WTC11 (cell line): Measurements from ENCODE around the gene PFDN5. TPM values are rescaled to one million over a fixed set of nuclear protein-coding genes. Genes with fewer than 3 reads are reported as not detected.

Source experiments
- ATAC-seq: fragments of 200-7000 bp; cut with Tn5 transposase; 2 replicates; pipeline ENCODE4 v1.10.0; 2021; ENCODE audit warnings: mild to moderate bottlenecking, moderate library complexity
- CTCF ChIA-PET: fragments of 300-600 bp; sonication (Branson Sonifier 250); formaldehyde crosslinking; loops from one replicate; lab custom pipeline; 2021; ENCODE audit warnings: antibody characterized with exemption; lab: Charles Lee
- POLR2A ChIA-PET: fragments of 350-600 bp; sonication (Branson Sonifier 250); formaldehyde crosslinking; loops from one replicate; lab custom pipeline; 2021; ENCODE audit warnings: antibody characterized with exemption; lab: Charles Lee
- DNase-seq: peaks from one replicate; pipeline ENCODE4 v3.0.0; 2021; ENCODE audit warnings: low spot score
- H3K27ac Mint-ChIP-seq: 2 replicates; pipeline ENCODE4 v1.8.0; 2021; ENCODE audit warnings: mixed read lengths
- H3K27me3 Mint-ChIP-seq: 2 replicates; pipeline ENCODE4 v1.8.0; 2021; ENCODE audit warnings: low read depth, mild to moderate bottlenecking, moderate library complexity, mixed read lengths
- H3K36me3 Mint-ChIP-seq: 2 replicates; pipeline ENCODE4 v1.8.0; 2021; ENCODE audit warnings: mixed read lengths
- H3K4me1 Mint-ChIP-seq: 2 replicates; pipeline ENCODE4 v1.8.0; 2022; ENCODE audit warnings: mixed read lengths
- H3K4me3 Mint-ChIP-seq: 2 replicates; pipeline ENCODE4 v1.8.0; 2021; ENCODE audit warnings: mild to moderate bottlenecking, moderate library complexity, mixed read lengths
- H3K9me3 Mint-ChIP-seq: 2 replicates; pipeline ENCODE4 v1.8.0; 2021; ENCODE audit warnings: mixed read lengths
- ESRRA ChIP-seq: sonication (generic); formaldehyde crosslinking; IDR thresholded peaks from 2 replicates; pipeline ENCODE4 v1.8.1; 2022; ENCODE audit warnings: mild to moderate bottlenecking, missing genetic modification reagents, borderline replicate concordance
- GTF2I ChIP-seq: fragments of 250-450 bp; sonication (Bioruptor Pico); conservative IDR thresholded peaks from 2 replicates; pipeline ENCODE4 v1.4.0; 2021; ENCODE audit warnings: mild to moderate bottlenecking
- JUN ChIP-seq: sonication (generic); formaldehyde crosslinking; IDR thresholded peaks from 2 replicates; pipeline ENCODE4 v1.8.0; 2023; ENCODE audit warnings: mild to moderate bottlenecking, missing genetic modification reagents
- KAT7 ChIP-seq: sonication (generic); formaldehyde crosslinking; IDR thresholded peaks from 2 replicates; pipeline ENCODE4 v1.8.1; 2023; ENCODE audit warnings: missing genetic modification reagents, mild to moderate bottlenecking, borderline replicate concordance
- MXD4 ChIP-seq: fragments of 250-450 bp; sonication (Bioruptor Pico); IDR thresholded peaks from 2 replicates; pipeline ENCODE4 v1.8.0; 2021; ENCODE audit warnings: mild to moderate bottlenecking, moderate library complexity, borderline replicate concordance
- SMAD3 ChIP-seq: sonication (generic); formaldehyde crosslinking; IDR thresholded peaks from 2 replicates; pipeline ENCODE4 v1.8.0; 2022; ENCODE audit warnings: missing genetic modification reagents, mild to moderate bottlenecking, borderline replicate concordance
- TCF7 ChIP-seq: sonication (generic); formaldehyde crosslinking; IDR thresholded peaks from 2 replicates; pipeline ENCODE4 v1.8.0; 2022; ENCODE audit warnings: mild to moderate bottlenecking, low read depth, missing genetic modification reagents, moderate library complexity
- TP53 ChIP-seq: sonication (generic); formaldehyde crosslinking; IDR thresholded peaks from 2 replicates; pipeline ENCODE4 v1.8.1; 2023; ENCODE audit warnings: mild to moderate bottlenecking, missing genetic modification reagents
- ZBTB21 ChIP-seq: sonication (generic); formaldehyde crosslinking; IDR thresholded peaks from 2 replicates; pipeline ENCODE4 v1.8.1; 2023; ENCODE audit warnings: mild to moderate bottlenecking, missing genetic modification reagents, borderline replicate concordance
- ZNF219 ChIP-seq: sonication (generic); formaldehyde crosslinking; IDR thresholded peaks from 2 replicates; pipeline ENCODE4 v1.8.0; 2023; ENCODE audit warnings: missing genetic modification reagents, mild to moderate bottlenecking, borderline replicate concordance
- ZNF317 ChIP-seq: sonication (generic); formaldehyde crosslinking; IDR thresholded peaks from 2 replicates; pipeline ENCODE4 v1.8.1; 2023; ENCODE audit warnings: low read depth, mild to moderate bottlenecking, moderate library complexity, missing genetic modification reagents, borderline replicate concordance
- ZNF396 ChIP-seq: fragments of 250-450 bp; sonication (Bioruptor Pico); IDR thresholded peaks from 2 replicates; pipeline ENCODE4 v1.8.0; 2021; ENCODE audit warnings: mild to moderate bottlenecking, moderate library complexity, borderline replicate concordance
- total RNA-seq: library from RNA; stranded (reverse); gene quantifications from 3 replicates; pipeline ENCODE4 v1.2.3, GENCODE V29; 2021
- TF ChIP-seq, protein P1 (sequence below): sonication (generic); formaldehyde crosslinking; IDR thresholded peaks from 2 replicates; pipeline ENCODE4 v1.8.1; 2023; ENCODE audit warnings: mild to moderate bottlenecking, missing genetic modification reagents
- TF ChIP-seq, protein P2 (sequence below): sonication (generic); formaldehyde crosslinking; IDR thresholded peaks from 2 replicates; pipeline ENCODE4 v1.8.1; 2023; ENCODE audit warnings: mild to moderate bottlenecking, moderate library complexity, missing genetic modification reagents
- TF ChIP-seq, protein P3 (sequence below): fragments of 250-450 bp; sonication (Bioruptor Pico); IDR thresholded peaks from 2 replicates; pipeline ENCODE4 v1.9.0; 2021; ENCODE audit warnings: mild to moderate bottlenecking
- TF ChIP-seq, protein P4 (sequence below): sonication (generic); formaldehyde crosslinking; IDR thresholded peaks from 2 replicates; pipeline ENCODE4 v1.8.0; 2022; ENCODE audit warnings: mild to moderate bottlenecking, missing genetic modification reagents
- TF ChIP-seq, protein P5 (sequence below): fragments of 250-450 bp; sonication (Bioruptor Pico); IDR thresholded peaks from 2 replicates; pipeline ENCODE4 v1.9.0; 2021; ENCODE audit warnings: moderate library complexity, mild to moderate bottlenecking, inconsistent platforms, borderline replicate concordance
- TF ChIP-seq, protein P6 (sequence below): sonication (generic); formaldehyde crosslinking; IDR thresholded peaks from 2 replicates; pipeline ENCODE4 v1.8.0; 2022; ENCODE audit warnings: mild to moderate bottlenecking, missing genetic modification reagents

The PFDN5 gene
- total RNA-seq, 1 experiment from 2014 or later = 263 TPM

DNA sequence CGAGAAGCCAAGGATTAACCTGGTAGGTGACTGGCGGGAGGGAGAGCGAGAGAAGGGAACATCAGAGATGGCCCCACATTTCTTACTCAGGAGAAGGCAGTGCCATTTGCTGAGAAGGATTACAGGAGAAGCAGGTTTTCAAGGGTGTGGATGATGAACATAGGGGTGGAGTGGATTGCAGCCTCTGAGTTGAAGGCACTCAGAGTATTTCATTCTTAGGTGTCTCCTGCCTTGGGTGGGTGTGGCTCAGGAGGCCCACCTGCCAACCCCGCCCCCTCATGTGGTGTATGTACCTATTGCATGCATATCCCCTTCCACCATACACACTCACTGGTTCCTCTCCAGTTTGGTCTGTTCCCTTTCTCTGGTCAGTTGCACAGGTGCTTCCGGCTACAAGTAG is 20.9 kb upstream of the PFDN5 start:
- no peak for DNase-seq
- TF ChIP-seq KAT7 (CRISPR knock-in tag) = no peak
- no peak for TF ChIP-seq ZBTB21 (CRISPR knock-in tag)
- TF ChIP-seq ESRRA (CRISPR knock-in tag) = no peak
- TF ChIP-seq ZNF396 = no peak
- TF ChIP-seq, protein P1, sequence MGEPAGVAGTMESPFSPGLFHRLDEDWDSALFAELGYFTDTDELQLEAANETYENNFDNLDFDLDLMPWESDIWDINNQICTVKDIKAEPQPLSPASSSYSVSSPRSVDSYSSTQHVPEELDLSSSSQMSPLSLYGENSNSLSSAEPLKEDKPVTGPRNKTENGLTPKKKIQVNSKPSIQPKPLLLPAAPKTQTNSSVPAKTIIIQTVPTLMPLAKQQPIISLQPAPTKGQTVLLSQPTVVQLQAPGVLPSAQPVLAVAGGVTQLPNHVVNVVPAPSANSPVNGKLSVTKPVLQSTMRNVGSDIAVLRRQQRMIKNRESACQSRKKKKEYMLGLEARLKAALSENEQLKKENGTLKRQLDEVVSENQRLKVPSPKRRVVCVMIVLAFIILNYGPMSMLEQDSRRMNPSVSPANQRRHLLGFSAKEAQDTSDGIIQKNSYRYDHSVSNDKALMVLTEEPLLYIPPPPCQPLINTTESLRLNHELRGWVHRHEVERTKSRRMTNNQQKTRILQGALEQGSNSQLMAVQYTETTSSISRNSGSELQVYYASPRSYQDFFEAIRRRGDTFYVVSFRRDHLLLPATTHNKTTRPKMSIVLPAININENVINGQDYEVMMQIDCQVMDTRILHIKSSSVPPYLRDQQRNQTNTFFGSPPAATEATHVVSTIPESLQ (CRISPR knock-in tag) = no peak
- TF ChIP-seq, protein P2, sequence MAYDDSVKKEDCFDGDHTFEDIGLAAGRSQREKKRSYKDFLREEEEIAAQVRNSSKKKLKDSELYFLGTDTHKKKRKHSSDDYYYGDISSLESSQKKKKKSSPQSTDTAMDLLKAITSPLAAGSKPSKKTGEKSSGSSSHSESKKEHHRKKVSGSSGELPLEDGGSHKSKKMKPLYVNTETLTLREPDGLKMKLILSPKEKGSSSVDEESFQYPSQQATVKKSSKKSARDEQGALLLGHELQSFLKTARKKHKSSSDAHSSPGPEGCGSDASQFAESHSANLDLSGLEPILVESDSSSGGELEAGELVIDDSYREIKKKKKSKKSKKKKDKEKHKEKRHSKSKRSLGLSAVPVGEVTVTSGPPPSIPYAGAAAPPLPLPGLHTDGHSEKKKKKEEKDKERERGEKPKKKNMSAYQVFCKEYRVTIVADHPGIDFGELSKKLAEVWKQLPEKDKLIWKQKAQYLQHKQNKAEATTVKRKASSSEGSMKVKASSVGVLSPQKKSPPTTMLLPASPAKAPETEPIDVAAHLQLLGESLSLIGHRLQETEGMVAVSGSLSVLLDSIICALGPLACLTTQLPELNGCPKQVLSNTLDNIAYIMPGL (CRISPR knock-in tag) = no peak
- no peak for TF ChIP-seq MXD4 (CRISPR knock-in tag)
- no peak for TF ChIP-seq TCF7
- TF ChIP-seq, protein P3, sequence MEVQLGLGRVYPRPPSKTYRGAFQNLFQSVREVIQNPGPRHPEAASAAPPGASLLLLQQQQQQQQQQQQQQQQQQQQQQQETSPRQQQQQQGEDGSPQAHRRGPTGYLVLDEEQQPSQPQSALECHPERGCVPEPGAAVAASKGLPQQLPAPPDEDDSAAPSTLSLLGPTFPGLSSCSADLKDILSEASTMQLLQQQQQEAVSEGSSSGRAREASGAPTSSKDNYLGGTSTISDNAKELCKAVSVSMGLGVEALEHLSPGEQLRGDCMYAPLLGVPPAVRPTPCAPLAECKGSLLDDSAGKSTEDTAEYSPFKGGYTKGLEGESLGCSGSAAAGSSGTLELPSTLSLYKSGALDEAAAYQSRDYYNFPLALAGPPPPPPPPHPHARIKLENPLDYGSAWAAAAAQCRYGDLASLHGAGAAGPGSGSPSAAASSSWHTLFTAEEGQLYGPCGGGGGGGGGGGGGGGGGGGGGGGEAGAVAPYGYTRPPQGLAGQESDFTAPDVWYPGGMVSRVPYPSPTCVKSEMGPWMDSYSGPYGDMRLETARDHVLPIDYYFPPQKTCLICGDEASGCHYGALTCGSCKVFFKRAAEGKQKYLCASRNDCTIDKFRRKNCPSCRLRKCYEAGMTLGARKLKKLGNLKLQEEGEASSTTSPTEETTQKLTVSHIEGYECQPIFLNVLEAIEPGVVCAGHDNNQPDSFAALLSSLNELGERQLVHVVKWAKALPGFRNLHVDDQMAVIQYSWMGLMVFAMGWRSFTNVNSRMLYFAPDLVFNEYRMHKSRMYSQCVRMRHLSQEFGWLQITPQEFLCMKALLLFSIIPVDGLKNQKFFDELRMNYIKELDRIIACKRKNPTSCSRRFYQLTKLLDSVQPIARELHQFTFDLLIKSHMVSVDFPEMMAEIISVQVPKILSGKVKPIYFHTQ (CRISPR knock-in tag) = no peak
- no peak for TF ChIP-seq ZNF219 (CRISPR knock-in tag)
- no peak for TF ChIP-seq ZNF317 (CRISPR knock-in tag)
- TF ChIP-seq, protein P4, sequence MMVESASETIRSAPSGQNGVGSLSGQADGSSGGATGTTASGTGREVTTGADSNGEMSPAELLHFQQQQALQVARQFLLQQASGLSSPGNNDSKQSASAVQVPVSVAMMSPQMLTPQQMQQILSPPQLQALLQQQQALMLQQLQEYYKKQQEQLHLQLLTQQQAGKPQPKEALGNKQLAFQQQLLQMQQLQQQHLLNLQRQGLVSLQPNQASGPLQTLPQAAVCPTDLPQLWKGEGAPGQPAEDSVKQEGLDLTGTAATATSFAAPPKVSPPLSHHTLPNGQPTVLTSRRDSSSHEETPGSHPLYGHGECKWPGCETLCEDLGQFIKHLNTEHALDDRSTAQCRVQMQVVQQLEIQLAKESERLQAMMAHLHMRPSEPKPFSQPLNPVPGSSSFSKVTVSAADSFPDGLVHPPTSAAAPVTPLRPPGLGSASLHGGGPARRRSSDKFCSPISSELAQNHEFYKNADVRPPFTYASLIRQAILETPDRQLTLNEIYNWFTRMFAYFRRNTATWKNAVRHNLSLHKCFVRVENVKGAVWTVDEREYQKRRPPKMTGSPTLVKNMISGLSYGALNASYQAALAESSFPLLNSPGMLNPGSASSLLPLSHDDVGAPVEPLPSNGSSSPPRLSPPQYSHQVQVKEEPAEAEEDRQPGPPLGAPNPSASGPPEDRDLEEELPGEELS (CRISPR knock-in tag) = no peak
- TF ChIP-seq, protein P5, sequence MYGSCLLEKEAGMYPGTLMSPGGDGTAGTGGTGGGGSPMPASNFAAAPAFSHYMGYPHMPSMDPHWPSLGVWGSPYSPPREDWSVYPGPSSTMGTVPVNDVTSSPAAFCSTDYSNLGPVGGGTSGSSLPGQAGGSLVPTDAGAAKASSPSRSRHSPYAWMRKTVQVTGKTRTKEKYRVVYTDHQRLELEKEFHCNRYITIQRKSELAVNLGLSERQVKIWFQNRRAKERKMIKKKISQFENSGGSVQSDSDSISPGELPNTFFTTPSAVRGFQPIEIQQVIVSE (CRISPR knock-in tag) = no peak
- TF ChIP-seq, protein P6, sequence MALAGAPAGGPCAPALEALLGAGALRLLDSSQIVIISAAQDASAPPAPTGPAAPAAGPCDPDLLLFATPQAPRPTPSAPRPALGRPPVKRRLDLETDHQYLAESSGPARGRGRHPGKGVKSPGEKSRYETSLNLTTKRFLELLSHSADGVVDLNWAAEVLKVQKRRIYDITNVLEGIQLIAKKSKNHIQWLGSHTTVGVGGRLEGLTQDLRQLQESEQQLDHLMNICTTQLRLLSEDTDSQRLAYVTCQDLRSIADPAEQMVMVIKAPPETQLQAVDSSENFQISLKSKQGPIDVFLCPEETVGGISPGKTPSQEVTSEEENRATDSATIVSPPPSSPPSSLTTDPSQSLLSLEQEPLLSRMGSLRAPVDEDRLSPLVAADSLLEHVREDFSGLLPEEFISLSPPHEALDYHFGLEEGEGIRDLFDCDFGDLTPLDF (CRISPR knock-in tag) = no peak
- TF ChIP-seq TP53 (CRISPR knock-in tag) = no peak
- TF ChIP-seq JUN (CRISPR knock-in tag) = no peak
- TF ChIP-seq GTF2I (CRISPR knock-in tag) = no peak
- TF ChIP-seq SMAD3 = no peak
- TF ChIP-seq, all 79 proteins: peak for 0
- H3K36me3 Mint-ChIP-seq = peaks cover 68% of the 10 kb centered on the region
- H3K9me3 Mint-ChIP-seq = no peaks in the 10 kb centered on the region
- ChIA-PET CTCF (interaction anchor here (0.7 to 11.3 kb wide), 4 partner anchors 47 to 174 kb away, joined by 3 to 333 read pairs (median 6); partner anchors contain the start of genes AAAS and ITGB7), POLR2A (no interaction called here)
- ATAC-seq = no peak
- no peak overlapping the region for H3K4me3 Mint-ChIP-seq
- H3K27ac Mint-ChIP-seq = peak overlapping the region; percentile 34; the same call in 1 of the 2 replicates
- no peaks in the 10 kb centered on the region for H3K27me3 Mint-ChIP-seq
- peaks cover 14% of the 10 kb centered on the region for H3K4me1 Mint-ChIP-seq
